Adrenal gland (tissue), 12 donors: ENCODE measurements around the gene CDH4. TPM values are rescaled to one million over a fixed set of nuclear protein-coding genes. Genes with fewer than 3 reads are reported as not detected.

Experiments used
- DNase-seq, 7 donors: peaks; one replicate each; pipeline ENCODE4 v3.0.0-alpha.2; 2019 to 2020
- H3K27ac ChIP-seq, 5 donors: fragments of 200-600 bp; sonication (generic) in 4 of 5; 1 replicate in 3 of 5; 2 replicates in 2 of 5; pipeline versions ENCODE4 v1.5.1 to v1.8.0; 2016 to 2020; ENCODE audit warnings: mild to moderate bottlenecking in 1 of 5
- H3K27me3 ChIP-seq: fragments of 200-600 bp; 2 replicates; pipeline ENCODE4 v1.8.0; 2021
- H3K36me3 ChIP-seq, 2 donors: fragments of 200-600 bp; replicated peaks in 1 of 2; 1 replicate in 1 of 2; 2 replicates in 1 of 2; pipeline versions ENCODE4 v1.5.1 to v1.8.0; 2018 to 2022
- H3K4me1 ChIP-seq, 2 donors: fragments of 200-600 bp; replicated peaks in 1 of 2; 1 replicate in 1 of 2; 2 replicates in 1 of 2; pipeline versions ENCODE4 v1.5.1 to v1.8.0; 2018 to 2021
- H3K4me3 ChIP-seq, 4 donors: fragments of 200-600 bp; sonication (generic) in 3 of 4; one replicate each; pipeline ENCODE4 v1.5.1; 2016 to 2018
- H3K9me3 ChIP-seq, 3 donors: fragments of 200-600 bp; sonication (generic) in 1 of 3; replicated peaks in 1 of 3; 1 replicate in 2 of 3; 2 replicates in 1 of 3; pipeline versions ENCODE4 v1.5.1 to v1.8.0; 2016 to 2021
- CTCF ChIP-seq, 6 experiments: fragments of 450-650 bp in 4 of 6; fragments of 200-600 bp in 2 of 6; sonication (generic) in 1 of 6; IDR thresholded peaks; 1 replicate in 5 of 6; 2 replicates in 1 of 6; pipeline versions ENCODE4 v1.5.1 to v1.8.0; 2016 to 2021; ENCODE audit warnings: antibody characterized with exemption in 6 of 6, mild to moderate bottlenecking in 2 of 6, moderate library complexity in 1 of 6
- POLR2A ChIP-seq, 2 donors: fragments of 450-650 bp; IDR thresholded peaks; one replicate each; pipeline ENCODE4 v1.6.1; 2017; ENCODE audit warnings: antibody characterized with exemption in 2 of 2, mild to moderate bottlenecking in 2 of 2, moderate library complexity in 1 of 2
- WGBS, 4 donors: extraction: QIAGEN DNeasy Blood & Tissue Kit in 2 of 4; methylation state at CpG; one replicate each; pipeline versions ENCODE4 v1.1.5 to v1.1.7; 2013 to 2017; 5-methylcytosine and 5-hydroxymethylcytosine counted together
- intact Hi-C, 2 donors: fragments of 100-400 bp; cut with DNase I; formaldehyde crosslinking; loops; one replicate each; pipeline versions ENCODE4 v1.14.1 to v1.15.0; 2022 to 2023
- polyA plus RNA-seq, 3 donors: library from polyadenylated mRNA; stranded (reverse); fragments of 200-250 nt in 2 of 3; fragments of 350-450 nt in 1 of 3; fragmentation: Illumina TruSeq in 1 of 3; extraction: RNeasy Lipid Tissue Mini Kit (QIAGEN cat#74804) in 1 of 3; gene quantifications; one replicate each; pipeline ENCODE4 v1.2.3, GENCODE V29; 2013 to 2014
- total RNA-seq, 9 donors: library from RNA; depleted of rRNA in 4 of 9; stranded (reverse); fragments of >200 nt in 4 of 9; fragments of 120-200 nt in 1 of 9; fragmentation: NEBNext Ultra II Directional in 1 of 9; extraction: Animal tissue kit (Norgen Biotek cat#: 25700) in 1 of 9; gene quantifications; one replicate each; pipeline versions ENCODE4 v1.1.0 to v1.2.4, GENCODE V29; 2013 to 2023
- donor health status: healthy with polysubstance abuse.
- donor health status: Bipolar disorder and iron deficiency.
- donor health status: DM: yes; HTN: yes; CAD: no.
- donor health status: DM: no; HTN: no; CAD: no.
- donor health status: DM: no; HTN: no; CAD: no.
- donor health status: DM: yes; HTN: yes; CAD: no.

The CDH4 gene
- total and polyA plus RNA-seq, 12 donors: 0.08 to 0.53 (median 0.20) TPM; not detected in 3

GRCh38 chr20:61873651-61874420 is 621.8 kb downstream of the CDH4 start:
- no peak overlapping the region for H3K4me3 ChIP-seq
- H3K4me1 ChIP-seq: no peaks in the 10 kb centered on the region
- H3K27ac ChIP-seq: no peak overlapping the region
- DNase-seq: no peak
- H3K9me3 ChIP-seq: no peaks in the 10 kb centered on the region
- 85 to 92% (median 91%) methylated on average over 13 to 38 of the region's 38 CpGs for WGBS, 4 donors
- no peaks in the 10 kb centered on the region for H3K27me3 ChIP-seq
- intact Hi-C loops: no loop called here
- no peaks in the 10 kb centered on the region for H3K36me3 ChIP-seq
- TF ChIP-seq POLR2A (IDR thresholded peaks at IDR 0.05) (no peak), CTCF (IDR thresholded peaks at IDR 0.05) (no peak)

- no peaks in the 10 kb centered on the region for H3K9me3 ChIP-seq
- DNase-seq: no peak
- no peak overlapping the region for H3K4me3 ChIP-seq
- 50 to 69% (median 57%) methylated on average over 10 to 27 of the region's 27 CpGs for WGBS, 4 donors
- H3K4me1 ChIP-seq: no peaks in the 10 kb centered on the region
- no peak overlapping the region for H3K27ac ChIP-seq
- H3K27me3 ChIP-seq: no peaks in the 10 kb centered on the region
- no peak for TF ChIP-seq POLR2A (IDR thresholded peaks at IDR 0.05)
- TF ChIP-seq CTCF (IDR thresholded peaks at IDR 0.05): no peak
- no peaks in the 10 kb centered on the region for H3K36me3 ChIP-seq
- intact Hi-C loops: no loop called here
Measured at GRCh38 chr20:61874421-61875068, 622.5 kb downstream of the CDH4 start.

- intact Hi-C loops: no loop called here
- no peaks in the 10 kb centered on the region for H3K9me3 ChIP-seq
- no peak for DNase-seq
- H3K36me3 ChIP-seq: no peaks in the 10 kb centered on the region
- H3K4me1 ChIP-seq: no peaks in the 10 kb centered on the region
- H3K27ac ChIP-seq: no peak overlapping the region
- TF ChIP-seq CTCF (IDR thresholded peaks at IDR 0.05): no peak
- TF ChIP-seq POLR2A (IDR thresholded peaks at IDR 0.05): no peak
- H3K4me3 ChIP-seq: no peak overlapping the region
- H3K27me3 ChIP-seq: no peaks in the 10 kb centered on the region
- 57 to 63% (median 60%) methylated on average over 15 to 25 of the region's 25 CpGs for WGBS, 4 donors
Measured at GRCh38 chr20:61875221-61875885, 623.3 kb downstream of the CDH4 start.

- H3K4me1 ChIP-seq: no peaks in the 10 kb centered on the region
- no peaks in the 10 kb centered on the region for H3K27me3 ChIP-seq
- H3K36me3 ChIP-seq: no peaks in the 10 kb centered on the region
- no peaks in the 10 kb centered on the region for H3K9me3 ChIP-seq
- WGBS, 4 donors: 55 to 78% (median 73%) methylated on average over 4 to 16 of the region's 16 CpGs
- no peak overlapping the region for H3K27ac ChIP-seq
- H3K4me3 ChIP-seq: no peak overlapping the region
- DNase-seq: no peak
- intact Hi-C loops: no loop called here
- TF ChIP-seq POLR2A (IDR thresholded peaks at IDR 0.05) (no peak), CTCF (IDR thresholded peaks at IDR 0.05) (no peak)
Measured at GRCh38 chr20:61875996-61876395, 623.9 kb downstream of the CDH4 start.
